ENCODE measurements around the gene SGIP1.

Gene SGIP1

GRCh38 chr1:66768965-66769364, 235.0 kb downstream of the SGIP1 start:
- Mint-ChIP-seq H3K4me1 (no peaks in the 10 kb centered on the region), H3K36me3 (ENCODE audit: low read depth) (no peaks in the 10 kb centered on the region), H3K4me3 (no peak overlapping the region), H3K27ac (no peak overlapping the region), H3K27me3 (ENCODE audit: low read depth) (no peaks in the 10 kb centered on the region), H3K9me3 (no peaks in the 10 kb centered on the region)
- TF ChIP-seq, protein P1, sequence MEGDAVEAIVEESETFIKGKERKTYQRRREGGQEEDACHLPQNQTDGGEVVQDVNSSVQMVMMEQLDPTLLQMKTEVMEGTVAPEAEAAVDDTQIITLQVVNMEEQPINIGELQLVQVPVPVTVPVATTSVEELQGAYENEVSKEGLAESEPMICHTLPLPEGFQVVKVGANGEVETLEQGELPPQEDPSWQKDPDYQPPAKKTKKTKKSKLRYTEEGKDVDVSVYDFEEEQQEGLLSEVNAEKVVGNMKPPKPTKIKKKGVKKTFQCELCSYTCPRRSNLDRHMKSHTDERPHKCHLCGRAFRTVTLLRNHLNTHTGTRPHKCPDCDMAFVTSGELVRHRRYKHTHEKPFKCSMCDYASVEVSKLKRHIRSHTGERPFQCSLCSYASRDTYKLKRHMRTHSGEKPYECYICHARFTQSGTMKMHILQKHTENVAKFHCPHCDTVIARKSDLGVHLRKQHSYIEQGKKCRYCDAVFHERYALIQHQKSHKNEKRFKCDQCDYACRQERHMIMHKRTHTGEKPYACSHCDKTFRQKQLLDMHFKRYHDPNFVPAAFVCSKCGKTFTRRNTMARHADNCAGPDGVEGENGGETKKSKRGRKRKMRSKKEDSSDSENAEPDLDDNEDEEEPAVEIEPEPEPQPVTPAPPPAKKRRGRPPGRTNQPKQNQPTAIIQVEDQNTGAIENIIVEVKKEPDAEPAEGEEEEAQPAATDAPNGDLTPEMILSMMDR (IDR thresholded peaks at IDR 0.05; ENCODE audit: unreplicated experiment in 3 of 3): no peak

DNA sequence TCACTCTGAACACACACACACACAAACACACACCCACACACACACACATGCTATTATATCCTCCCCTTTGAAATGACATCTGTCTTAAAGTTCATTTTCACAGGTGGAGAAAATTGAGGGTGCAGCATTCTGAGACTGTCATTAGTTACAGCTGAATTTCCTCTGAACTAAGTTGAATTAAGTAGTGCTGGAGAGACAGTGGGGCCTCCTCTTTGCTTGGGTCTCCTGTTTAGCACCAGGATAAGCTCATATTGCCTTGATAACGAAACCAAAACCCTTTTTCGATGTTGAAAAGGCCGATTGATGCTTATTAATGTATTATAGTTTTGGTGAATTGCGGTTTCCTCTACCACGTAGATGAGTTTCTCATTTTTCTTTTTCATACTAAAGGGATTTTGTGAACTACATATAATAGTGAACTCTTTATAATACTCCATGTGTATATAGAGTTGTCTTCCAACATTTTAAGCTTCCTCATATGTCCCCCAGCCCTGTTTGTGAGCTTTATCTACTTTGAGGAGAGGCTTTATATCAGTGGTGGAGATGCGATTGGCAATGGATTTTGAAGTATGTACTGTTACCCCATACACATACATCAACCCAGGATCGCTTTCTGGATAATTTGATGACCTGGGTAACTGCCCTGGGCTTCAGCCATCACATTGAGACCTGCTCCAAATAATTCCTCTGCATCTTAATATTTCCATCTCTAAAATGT, 235.7 kb downstream of the SGIP1 start:
- Mint-ChIP-seq H3K27ac (no peak overlapping the region), H3K4me3 (no peak overlapping the region), H3K36me3 (ENCODE audit: low read depth) (no peaks in the 10 kb centered on the region), H3K27me3 (ENCODE audit: low read depth) (no peaks in the 10 kb centered on the region), H3K9me3 (no peaks in the 10 kb centered on the region), H3K4me1 (no peaks in the 10 kb centered on the region)
- TF ChIP-seq, protein P1 (IDR thresholded peaks at IDR 0.05; ENCODE audit: unreplicated experiment in 3 of 3): no peak

DNA sequence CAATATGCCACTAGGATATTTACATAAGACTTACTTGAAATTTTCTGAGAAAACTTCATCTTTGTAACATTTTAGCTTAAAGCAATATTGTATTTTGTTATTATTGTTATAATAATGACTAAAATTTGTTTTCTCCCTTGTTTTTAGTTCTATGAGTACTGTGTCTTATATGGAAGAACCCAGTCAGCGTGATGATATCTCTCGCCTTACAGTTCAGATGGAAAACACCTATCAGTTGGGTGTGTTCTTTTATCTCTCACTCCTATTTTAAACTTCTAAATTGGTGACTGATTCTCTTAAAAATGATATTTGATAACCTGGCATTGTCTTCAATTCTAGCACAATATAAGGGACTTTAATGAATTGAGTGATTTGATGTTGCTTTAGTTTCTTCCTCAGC, 236.3 kb downstream of the SGIP1 start:
- no peak overlapping the region for H3K27ac Mint-ChIP-seq
- TF ChIP-seq, protein P1 (IDR thresholded peaks at IDR 0.05; ENCODE audit: unreplicated experiment in 3 of 3): no peak
- H3K27me3 Mint-ChIP-seq (ENCODE audit: low read depth): no peaks in the 10 kb centered on the region
- H3K36me3 Mint-ChIP-seq (ENCODE audit: low read depth): no peaks in the 10 kb centered on the region
- no peaks in the 10 kb centered on the region for H3K9me3 Mint-ChIP-seq
- no peaks in the 10 kb centered on the region for H3K4me1 Mint-ChIP-seq
- no peak overlapping the region for H3K4me3 Mint-ChIP-seq

DNA sequence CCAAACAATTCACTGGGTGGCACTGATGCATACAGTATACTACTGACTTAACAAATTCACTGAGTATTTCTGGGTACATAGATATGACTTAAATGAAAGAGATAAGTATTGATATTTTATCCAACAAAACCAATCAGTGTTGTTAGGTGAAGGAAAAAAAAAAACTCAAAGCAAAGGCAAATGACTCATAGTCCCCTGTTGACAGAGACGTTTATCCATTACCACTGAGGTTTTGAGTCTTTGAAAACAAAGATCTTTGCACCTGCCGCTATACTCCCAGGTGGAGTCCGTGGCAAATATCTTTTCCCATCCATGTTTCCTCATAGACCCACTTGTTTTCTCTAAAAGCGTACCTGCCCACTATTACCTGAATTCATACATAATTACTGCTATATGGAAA, 236.7 kb downstream of the SGIP1 start:
- Mint-ChIP-seq H3K4me1 (no peaks in the 10 kb centered on the region), H3K36me3 (ENCODE audit: low read depth) (no peaks in the 10 kb centered on the region), H3K27me3 (ENCODE audit: low read depth) (no peaks in the 10 kb centered on the region), H3K9me3 (no peaks in the 10 kb centered on the region), H3K27ac (no peak overlapping the region), H3K4me3 (no peak overlapping the region)
- TF ChIP-seq, protein P1 (IDR thresholded peaks at IDR 0.05; ENCODE audit: unreplicated experiment in 3 of 3): no peak

GRCh38 chr1:66773227-66773626, 239.3 kb downstream of the SGIP1 start:
- no peak overlapping the region for H3K4me3 Mint-ChIP-seq
- H3K27me3 Mint-ChIP-seq (ENCODE audit: low read depth): no peaks in the 10 kb centered on the region
- H3K4me1 Mint-ChIP-seq: peaks cover 4% of the 10 kb centered on the region
- H3K27ac Mint-ChIP-seq: no peak overlapping the region
- H3K9me3 Mint-ChIP-seq: no peaks in the 10 kb centered on the region
- TF ChIP-seq, protein P1 (IDR thresholded peaks at IDR 0.05; ENCODE audit: unreplicated experiment in 3 of 3): no peak
- H3K36me3 Mint-ChIP-seq (ENCODE audit: low read depth): no peaks in the 10 kb centered on the region

- Mint-ChIP-seq H3K36me3 (ENCODE audit: low read depth) (no peaks in the 10 kb centered on the region), H3K4me3 (no peak overlapping the region), H3K27me3 (ENCODE audit: low read depth) (no peaks in the 10 kb centered on the region), H3K9me3 (peaks cover under 1% of the 10 kb centered on the region), H3K27ac (no peak overlapping the region), H3K4me1 (peaks cover 11% of the 10 kb centered on the region)
- TF ChIP-seq, protein P1 (IDR thresholded peaks at IDR 0.05; ENCODE audit: unreplicated experiment in 3 of 3): no peak
Measured at GRCh38 chr1:66774438-66774837, 240.5 kb downstream of the SGIP1 start.
